ENCODE data around the gene ANKRD9.

ANKRD9 gene

DNA sequence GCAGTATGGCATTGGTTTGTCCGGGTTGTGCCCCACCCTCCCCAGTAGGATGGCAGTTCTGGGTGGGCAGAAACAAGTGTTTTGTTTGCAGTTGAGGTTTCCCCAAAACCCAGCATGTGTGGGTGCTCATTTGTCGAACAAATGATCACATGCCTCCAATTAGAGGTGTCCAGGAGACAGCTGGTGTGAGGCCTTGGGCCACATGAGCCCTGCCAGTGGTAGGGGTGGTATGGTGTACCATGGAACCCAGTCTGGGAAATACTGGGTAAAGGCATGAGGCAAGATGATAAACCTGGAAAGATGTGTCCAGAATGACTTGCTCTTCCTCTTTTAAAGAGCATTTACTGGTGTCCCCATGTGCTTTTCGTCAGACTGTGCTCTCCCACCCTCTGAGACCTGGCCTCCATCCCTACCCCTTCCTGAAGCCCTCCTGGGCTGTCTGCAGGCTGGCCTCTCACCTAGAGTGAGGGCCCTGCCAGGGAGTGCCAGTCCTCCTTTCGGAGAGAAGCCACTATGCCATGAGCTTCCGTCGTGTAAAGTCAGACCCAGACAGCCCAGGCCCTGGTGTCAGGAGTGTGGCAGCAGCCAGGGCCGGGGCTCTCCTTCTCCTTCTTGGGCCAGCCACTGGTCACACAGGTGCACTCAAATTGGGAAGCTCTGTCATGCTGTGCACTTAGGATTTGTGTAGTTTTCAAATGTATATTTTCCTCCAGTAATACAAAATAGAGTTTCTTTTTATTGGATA, 17.6 kb downstream of the ANKRD9 start:
- Histone ChIP-seq H3K36me3 (peaks cover 4% of the 10 kb centered on the region; the same call in 1 of the 2 replicates), H3K4me3 (no peak overlapping the region), H3K27me3 (no peaks in the 10 kb centered on the region), H3K4me2 (no peak overlapping the region), H3K9me3 (no peaks in the 10 kb centered on the region), H3K4me1 (no peaks in the 10 kb centered on the region), H3K27ac (no peak overlapping the region), H3K9ac (no peak overlapping the region), H4K20me1 (no peaks in the 10 kb centered on the region)
- no peak for TF ChIP-seq Cebpa-rat (IDR thresholded peaks at IDR 0.05)

DNA sequence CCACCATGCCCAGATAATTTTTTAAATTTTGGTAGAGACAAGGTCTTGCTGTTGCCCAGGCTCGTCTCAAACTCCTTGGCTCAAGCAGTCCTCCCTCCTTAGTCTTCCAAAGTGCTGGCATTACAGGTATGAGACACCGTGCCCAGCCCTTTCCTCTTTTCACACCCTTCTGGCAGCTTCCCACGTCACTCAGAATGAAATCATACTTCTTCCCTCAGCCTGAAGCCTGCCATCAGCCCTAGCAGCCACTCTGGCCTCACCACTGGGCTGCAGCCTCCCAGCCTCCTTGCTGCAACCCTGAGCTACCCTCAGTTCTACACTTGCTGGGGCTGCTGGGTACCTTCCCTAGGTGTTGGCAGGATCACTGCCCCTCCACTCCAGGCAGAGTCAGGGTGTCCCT, 18.2 kb downstream of the ANKRD9 start:
- no peaks in the 10 kb centered on the region for H3K9me3 ChIP-seq
- H3K27ac ChIP-seq = no peak overlapping the region
- TF ChIP-seq Cebpa-rat (IDR thresholded peaks at IDR 0.05) = no peak
- H3K36me3 ChIP-seq = no peaks in the 10 kb centered on the region; the same call in 1 of the 2 replicates
- no peak overlapping the region for H3K4me3 ChIP-seq
- no peaks in the 10 kb centered on the region for H3K27me3 ChIP-seq
- no peak overlapping the region for H3K9ac ChIP-seq
- H3K4me2 ChIP-seq = no peak overlapping the region
- H4K20me1 ChIP-seq = no peaks in the 10 kb centered on the region
- no peaks in the 10 kb centered on the region for H3K4me1 ChIP-seq

DNA sequence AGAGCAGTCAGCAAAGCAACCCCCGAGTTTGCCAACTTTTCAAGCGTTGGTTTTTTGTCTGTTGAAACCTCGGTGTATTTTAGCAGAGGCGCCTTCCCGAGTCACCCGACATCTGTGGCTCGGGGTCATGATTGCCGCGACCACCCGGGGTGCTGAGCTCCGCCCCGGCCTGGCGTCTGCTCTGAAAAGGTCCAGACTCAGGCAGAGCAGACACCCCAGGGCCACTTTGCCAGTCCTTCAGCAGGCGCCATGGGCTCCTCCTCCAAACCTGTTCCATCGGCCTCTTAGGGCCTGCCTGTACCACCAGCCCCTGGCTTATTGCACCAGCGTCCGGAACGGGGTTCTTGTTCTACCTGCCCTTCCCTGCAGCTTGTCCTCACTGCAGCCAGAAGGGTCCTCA, 19.1 kb downstream of the ANKRD9 start:
- no peak for TF ChIP-seq Cebpa-rat (IDR thresholded peaks at IDR 0.05)
- Histone ChIP-seq H3K4me2 (no peak overlapping the region), H3K4me1 (no peaks in the 10 kb centered on the region), H3K9me3 (no peaks in the 10 kb centered on the region), H3K27ac (no peak overlapping the region), H3K27me3 (no peaks in the 10 kb centered on the region), H4K20me1 (no peaks in the 10 kb centered on the region), H3K4me3 (no peak overlapping the region), H3K9ac (no peak overlapping the region), H3K36me3 (no peaks in the 10 kb centered on the region)

DNA sequence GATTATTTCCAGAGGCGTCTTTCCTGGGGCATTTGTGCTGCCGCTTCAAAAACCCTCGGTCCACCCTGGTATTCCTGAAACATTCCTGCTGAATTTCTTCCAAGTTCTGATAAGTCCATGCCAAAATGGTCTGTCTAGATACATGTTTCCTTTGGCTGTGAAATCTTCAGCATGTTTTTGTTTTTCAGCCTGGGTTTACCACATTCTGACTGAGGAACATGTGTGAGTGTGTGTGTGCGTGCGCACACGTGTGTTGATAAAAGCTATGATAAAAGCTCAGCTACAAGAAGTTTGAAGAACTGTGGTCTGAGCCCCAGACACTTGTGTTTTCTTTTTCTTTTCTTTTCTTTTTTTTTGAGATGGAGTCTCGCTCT, 22.4 kb downstream of the ANKRD9 start:
- Histone ChIP-seq H3K9ac (no peak overlapping the region), H3K36me3 (0 out of 2 replicates have a peak, but pooled peaks cover 3% of the 10 kb centered on the region), H3K4me3 (no peak overlapping the region), H3K4me2 (no peak overlapping the region), H4K20me1 (no peaks in the 10 kb centered on the region), H3K4me1 (no peaks in the 10 kb centered on the region), H3K27ac (no peak overlapping the region), H3K9me3 (no peaks in the 10 kb centered on the region), H3K27me3 (no peaks in the 10 kb centered on the region)
- TF ChIP-seq Cebpa-rat (IDR thresholded peaks at IDR 0.05) = no peak

DNA sequence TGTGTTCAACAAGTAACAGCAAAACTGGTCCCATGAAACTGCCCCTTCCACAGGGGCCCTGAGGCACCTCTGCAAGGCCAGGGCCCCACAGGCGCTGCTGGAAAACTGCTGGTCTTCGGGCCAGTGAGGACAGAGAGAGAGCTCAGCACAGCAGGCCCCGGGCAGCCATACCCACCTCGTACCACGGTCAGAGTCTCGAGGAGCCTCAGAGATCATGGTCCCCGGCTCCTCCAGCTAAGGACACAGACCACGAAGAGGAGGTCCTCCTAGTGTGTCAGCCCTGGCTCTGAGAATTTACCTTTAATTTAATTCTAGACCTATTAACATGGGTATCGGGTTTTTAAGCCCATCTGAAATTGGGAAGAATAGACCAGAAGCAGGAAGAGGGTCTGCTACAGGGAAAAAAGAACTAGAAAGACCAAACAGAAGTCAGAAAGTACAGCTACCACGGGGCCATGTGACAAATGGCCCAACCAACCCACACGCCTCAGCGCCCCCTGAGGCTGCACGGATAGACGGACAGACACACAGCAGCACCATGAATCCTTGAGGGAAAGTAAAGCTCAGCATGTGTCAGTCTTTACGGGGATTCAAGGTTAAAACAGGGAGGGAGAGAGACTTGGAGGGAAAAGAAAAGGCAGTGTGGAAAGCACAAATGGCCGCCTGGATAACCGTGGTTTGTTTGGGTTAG, 22.9 kb downstream of the ANKRD9 start:
- Histone ChIP-seq H3K4me2 (no peak overlapping the region), H3K36me3 (0 out of 2 replicates have a peak, but pooled peaks cover 4% of the 10 kb centered on the region), H3K4me3 (no peak overlapping the region), H3K4me1 (no peaks in the 10 kb centered on the region), H3K27me3 (no peaks in the 10 kb centered on the region), H3K9ac (no peak overlapping the region), H3K9me3 (no peaks in the 10 kb centered on the region), H4K20me1 (no peaks in the 10 kb centered on the region), H3K27ac (no peak overlapping the region)
- TF ChIP-seq Cebpa-rat (IDR thresholded peaks at IDR 0.05) = no peak

DNA sequence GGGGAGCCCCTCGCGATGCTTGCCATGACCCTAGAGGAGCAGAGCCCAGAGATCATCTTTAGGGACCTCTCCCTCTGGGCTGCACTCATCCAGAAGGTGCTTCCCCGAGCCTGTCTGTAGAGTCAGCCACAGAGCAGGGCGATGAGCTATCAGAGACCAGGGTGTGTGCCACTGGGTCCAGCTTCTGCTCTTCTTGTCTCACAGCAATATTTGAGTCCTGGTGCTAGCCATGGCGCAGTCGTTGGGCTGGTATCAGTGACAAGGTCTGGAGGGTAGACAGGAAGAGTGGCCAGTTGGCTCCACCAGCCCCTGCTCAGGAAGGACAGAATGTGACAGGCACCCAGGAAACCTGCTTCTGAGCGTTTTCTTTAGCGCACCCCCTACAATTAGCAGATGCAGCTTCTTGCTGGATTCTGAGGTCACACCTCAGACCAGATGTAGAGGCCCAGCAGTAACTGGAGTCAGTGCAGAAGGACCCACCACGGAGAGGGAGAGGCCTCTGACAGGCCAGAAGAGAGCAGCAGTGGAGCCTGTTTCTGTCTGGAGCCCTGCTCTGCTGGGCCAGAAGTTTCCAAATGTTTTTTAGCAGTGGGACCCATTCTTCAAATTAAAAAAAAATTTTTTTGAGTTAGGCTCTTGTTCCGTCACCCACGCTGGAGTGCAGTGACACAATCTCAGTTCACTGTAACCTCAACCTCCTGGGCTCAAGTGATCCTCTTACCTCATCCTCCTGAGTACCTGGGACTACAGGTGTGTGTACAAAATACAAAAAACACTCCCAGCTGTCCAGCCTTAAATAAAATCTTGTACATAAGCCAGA, 23.7 kb downstream of the ANKRD9 start:
- no peaks in the 10 kb centered on the region for H3K4me1 ChIP-seq
- H3K9me3 ChIP-seq = no peaks in the 10 kb centered on the region
- no peaks in the 10 kb centered on the region for H4K20me1 ChIP-seq
- TF ChIP-seq Cebpa-rat (IDR thresholded peaks at IDR 0.05) = no peak
- 0 out of 2 replicates have a peak, but pooled peaks cover 4% of the 10 kb centered on the region for H3K36me3 ChIP-seq
- no peaks in the 10 kb centered on the region for H3K27me3 ChIP-seq
- H3K27ac ChIP-seq = no peak overlapping the region
- H3K4me2 ChIP-seq = no peak overlapping the region
- no peak overlapping the region for H3K9ac ChIP-seq
- no peak overlapping the region for H3K4me3 ChIP-seq

DNA sequence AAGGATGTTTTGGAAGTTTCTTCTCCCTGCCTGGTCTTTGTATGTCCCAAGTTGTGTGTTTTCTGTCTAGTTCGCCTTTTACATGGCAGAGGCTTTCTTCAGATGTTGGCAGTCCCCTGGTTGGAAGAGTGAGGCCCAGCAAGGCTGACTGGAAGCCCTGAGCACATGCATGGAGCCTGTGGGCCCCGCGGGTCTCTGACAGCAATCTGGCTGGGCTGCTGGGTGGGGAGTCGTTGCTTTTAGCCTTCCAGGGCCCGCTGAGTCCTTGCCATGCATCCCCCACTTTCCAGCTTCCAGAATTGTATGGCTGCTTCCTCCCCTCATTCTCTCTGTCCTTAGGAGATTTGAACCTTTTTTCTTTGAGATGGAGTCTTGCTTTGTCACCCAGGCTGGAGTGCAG, 25.3 kb downstream of the ANKRD9 start:
- Histone ChIP-seq H3K36me3 (0 out of 2 replicates have a peak, but pooled peaks cover 4% of the 10 kb centered on the region), H3K27me3 (no peaks in the 10 kb centered on the region), H4K20me1 (no peaks in the 10 kb centered on the region), H3K9me3 (no peaks in the 10 kb centered on the region), H3K4me2 (no peak overlapping the region), H3K4me3 (no peak overlapping the region), H3K27ac (no peak overlapping the region), H3K4me1 (peaks cover 8% of the 10 kb centered on the region; the same call in 1 of the 2 replicates), H3K9ac (no peak overlapping the region)
- no peak for TF ChIP-seq Cebpa-rat (IDR thresholded peaks at IDR 0.05)

DNA sequence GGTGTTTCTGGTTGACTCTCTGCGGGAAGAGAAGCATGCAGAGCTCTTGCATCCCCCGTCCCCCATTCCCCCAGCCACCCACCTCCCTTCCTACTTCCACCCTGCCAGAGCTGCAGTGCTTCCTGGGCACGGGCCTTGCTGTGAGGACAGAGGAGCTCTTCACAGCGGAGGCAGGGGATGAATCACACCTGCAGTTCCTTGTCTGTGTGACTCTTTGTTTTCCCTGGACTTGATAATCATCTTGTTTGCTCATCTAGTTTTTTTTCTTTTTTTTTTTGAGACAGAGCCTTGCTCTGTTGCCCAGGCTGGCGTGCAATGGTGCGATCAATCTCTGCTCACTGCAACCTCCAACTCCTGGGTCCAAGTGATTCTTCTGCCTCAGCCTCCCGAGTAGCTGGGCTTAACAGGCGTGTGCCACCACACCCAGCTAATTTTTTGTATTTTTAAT, 27.8 kb downstream of the ANKRD9 start:
- H3K36me3 ChIP-seq = peaks cover 4% of the 10 kb centered on the region; the same call in 1 of the 2 replicates
- H3K9me3 ChIP-seq = peaks cover 5% of the 10 kb centered on the region; the same call in 1 of the 2 replicates
- no peak overlapping the region for H3K4me3 ChIP-seq
- H3K4me2 ChIP-seq = no peak overlapping the region
- H3K9ac ChIP-seq = no peak overlapping the region
- TF ChIP-seq Cebpa-rat (IDR thresholded peaks at IDR 0.05) = no peak
- no peaks in the 10 kb centered on the region for H3K27me3 ChIP-seq
- peaks cover 8% of the 10 kb centered on the region; the same call in 1 of the 2 replicates for H3K4me1 ChIP-seq
- no peak overlapping the region for H3K27ac ChIP-seq
- no peaks in the 10 kb centered on the region for H4K20me1 ChIP-seq

DNA sequence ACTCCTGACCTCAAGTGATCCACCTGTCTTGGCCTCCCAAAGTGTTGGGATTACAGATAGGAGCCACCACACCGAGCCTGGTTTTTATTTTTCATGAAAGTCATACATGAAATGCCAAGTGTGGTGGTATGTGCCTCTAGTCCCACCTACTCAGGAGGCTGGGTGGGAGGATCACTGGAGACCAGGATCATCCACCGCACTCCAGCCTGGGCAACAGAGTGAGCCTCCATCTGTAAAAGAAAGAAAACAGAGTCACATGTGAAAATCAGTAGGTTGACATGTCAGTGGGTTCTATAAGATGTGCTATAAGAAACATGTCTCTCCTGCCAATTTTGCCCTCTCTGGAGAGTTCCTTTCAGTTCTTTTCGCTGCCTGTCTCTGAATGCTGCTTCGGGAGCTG, 28.2 kb downstream of the ANKRD9 start:
- no peak overlapping the region for H3K4me2 ChIP-seq
- no peaks in the 10 kb centered on the region for H3K27me3 ChIP-seq
- H3K36me3 ChIP-seq = peaks cover 4% of the 10 kb centered on the region; the same call in 1 of the 2 replicates
- H3K4me1 ChIP-seq = peaks cover 8% of the 10 kb centered on the region; the same call in 1 of the 2 replicates
- H3K9ac ChIP-seq = no peak overlapping the region
- TF ChIP-seq Cebpa-rat (IDR thresholded peaks at IDR 0.05) = no peak
- H4K20me1 ChIP-seq = no peaks in the 10 kb centered on the region
- H3K27ac ChIP-seq = no peak overlapping the region
- no peak overlapping the region for H3K4me3 ChIP-seq
- H3K9me3 ChIP-seq = peaks cover 10% of the 10 kb centered on the region; the same call in 1 of the 2 replicates

Measured in BLaER1 (cell line).